ENCODE measurements around the gene FTCDNL1. TPM values are rescaled to one million over a fixed set of nuclear protein-coding genes. Genes with fewer than 3 reads are reported as not detected.

Gene FTCDNL1
- total and polyA plus RNA-seq, 8 donors, result 0.31 to 2.8 (median 0.78) TPM; not detected in 4

GRCh38 chr2:199777916-199778315, 73.1 kb downstream of the FTCDNL1 start:
- TF ChIP-seq EP300 (IDR thresholded peaks at IDR 0.05) (no peak), CTCF (IDR thresholded peaks at IDR 0.05) (no peak), POLR2AphosphoS5 (IDR thresholded peaks at IDR 0.05) (no peak), POLR2A (IDR thresholded peaks at IDR 0.05) (no peak)
- H3K4me3 ChIP-seq, result no peak overlapping the region
- intact Hi-C loops (cut with DNase I; ENCODE audit: low total_unique reads), result no loop called here
- H3K4me1 ChIP-seq, result no peaks in the 10 kb centered on the region
- no peaks in the 10 kb centered on the region for H3K36me3 ChIP-seq
- H3K27me3 ChIP-seq, result no peaks in the 10 kb centered on the region
- H3K9me3 ChIP-seq, result no peaks in the 10 kb centered on the region
- WGBS, 5 donors, result 63 to 79% (median 73%) methylated on average over 2 of the region's 2 CpGs
- H3K27ac ChIP-seq, result no peak overlapping the region
- DNase-seq, result no peak

GRCh38 chr2:199777315-199777714, 73.7 kb downstream of the FTCDNL1 start:
- intact Hi-C loops (cut with DNase I; ENCODE audit: low total_unique reads), result no loop called here

GRCh38 chr2:199775267-199775666, 75.7 kb downstream of the FTCDNL1 start:
- Histone ChIP-seq H3K27ac (no peak overlapping the region), H3K9me3 (no peaks in the 10 kb centered on the region), H3K4me1 (no peaks in the 10 kb centered on the region), H3K27me3 (no peaks in the 10 kb centered on the region), H3K4me3 (no peak overlapping the region), H3K36me3 (no peaks in the 10 kb centered on the region)
- intact Hi-C loops (cut with DNase I; ENCODE audit: low total_unique reads), result no loop called here
- TF ChIP-seq POLR2A (IDR thresholded peaks at IDR 0.05), result no peak
- TF ChIP-seq POLR2AphosphoS5 (IDR thresholded peaks at IDR 0.05), result no peak
- no peak for TF ChIP-seq EP300 (IDR thresholded peaks at IDR 0.05)
- no peak for TF ChIP-seq CTCF (IDR thresholded peaks at IDR 0.05)
- 74 to 85% (median 80%) methylated on average over 3 of the region's 3 CpGs for WGBS, 5 donors
- DNase-seq, result no peak

More at GRCh38 chr2:199777315-199777714, 73.7 kb downstream of the FTCDNL1 start:
- Histone ChIP-seq H3K36me3 (no peaks in the 10 kb centered on the region), H3K27me3 (no peaks in the 10 kb centered on the region), H3K4me3 (no peak overlapping the region), H3K4me1 (no peaks in the 10 kb centered on the region), H3K27ac (no peak overlapping the region), H3K9me3 (no peaks in the 10 kb centered on the region)
- no peak for TF ChIP-seq POLR2AphosphoS5 (IDR thresholded peaks at IDR 0.05)
- no peak for TF ChIP-seq POLR2A (IDR thresholded peaks at IDR 0.05)
- no peak for TF ChIP-seq CTCF (IDR thresholded peaks at IDR 0.05)
- TF ChIP-seq EP300 (IDR thresholded peaks at IDR 0.05), result no peak
- no peak for DNase-seq
- WGBS, 5 donors, result 93 to 100% (median 96%) methylated on average over 1 of the region's 1 CpG

GRCh38 chr2:199772035-199772976, 78.7 kb downstream of the FTCDNL1 start:
- Histone ChIP-seq H3K36me3 (no peaks in the 10 kb centered on the region), H3K9me3 (no peaks in the 10 kb centered on the region), H3K27ac (no peak overlapping the region), H3K4me3 (no peak overlapping the region), H3K27me3 (no peaks in the 10 kb centered on the region), H3K4me1 (no peaks in the 10 kb centered on the region)
- TF ChIP-seq EP300 (IDR thresholded peaks at IDR 0.05) (no peak), CTCF (IDR thresholded peaks at IDR 0.05) (no peak), POLR2A (IDR thresholded peaks at IDR 0.05) (no peak), POLR2AphosphoS5 (IDR thresholded peaks at IDR 0.05) (no peak)
- no peak for DNase-seq
- intact Hi-C loops (cut with DNase I; ENCODE audit: low total_unique reads), result no loop called here
- 57 to 69% (median 65%) methylated on average over 12 of the region's 12 CpGs for WGBS, 5 donors
